SH-SY5Y (cell line): ENCODE data around the gene ANKMY1.

Experiments
- GATA2 ChIP-seq: IDR thresholded peaks from 2 replicates; pipeline ENCODE4 v1.6.1; 2011; ENCODE audit warnings: mild to moderate bottlenecking, low read depth, low read length
- GATA3 ChIP-seq: IDR thresholded peaks from 2 replicates; pipeline ENCODE4 v1.6.1; 2011; ENCODE audit warnings: low read depth, mild to moderate bottlenecking, low read length, moderate library complexity

The ANKMY1 gene

DNA sequence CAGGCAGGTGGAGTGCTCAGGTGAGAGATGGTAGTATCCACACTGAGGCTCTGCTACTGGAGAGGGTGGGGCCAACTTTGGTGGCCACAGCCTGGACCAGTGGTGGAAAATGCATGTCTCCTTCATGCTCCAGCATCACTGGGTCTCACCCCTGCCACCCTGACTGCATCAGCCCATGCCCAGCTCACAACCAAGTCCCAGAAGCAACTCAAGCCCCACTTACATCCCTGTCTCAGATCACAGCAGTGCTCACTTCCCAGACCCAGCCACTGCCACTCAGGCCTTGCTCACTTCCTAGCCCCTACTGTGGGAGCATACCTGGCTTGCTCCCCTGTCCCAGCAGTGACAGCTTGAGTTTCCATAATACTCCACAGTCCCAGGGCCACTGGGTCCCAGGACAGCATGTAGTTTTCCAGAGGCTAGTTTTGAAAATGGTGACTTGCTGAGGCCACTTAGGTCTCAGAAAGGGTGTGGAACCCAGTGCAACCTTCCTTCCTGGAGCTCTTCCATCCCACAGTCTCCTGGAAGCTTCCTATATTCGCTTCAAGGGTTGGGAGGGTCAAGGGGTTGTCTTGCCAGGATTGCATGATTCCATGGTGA, 63.5 kb downstream of the ANKMY1 start:
- TF ChIP-seq GATA2 (no peak), GATA3 (no peak)

DNA sequence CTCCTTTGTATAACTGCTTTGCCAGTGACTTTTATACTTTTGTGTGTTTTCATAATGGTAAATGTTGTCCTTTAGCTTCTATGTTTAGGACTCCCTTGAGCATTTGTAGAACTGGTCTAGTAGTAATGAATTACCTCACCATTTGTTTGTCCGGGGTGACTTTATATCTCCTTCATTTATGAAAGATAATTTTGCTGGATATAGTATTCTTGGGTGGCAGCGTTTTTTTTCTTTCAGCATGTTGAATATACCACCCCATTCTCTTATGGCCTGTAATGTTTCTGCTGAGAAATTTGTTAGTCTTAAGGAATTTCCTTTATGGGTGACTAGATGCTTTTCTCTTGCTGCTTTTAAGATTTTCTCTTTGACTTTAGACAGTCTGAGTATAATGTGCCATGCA, 66.3 kb downstream of the ANKMY1 start:
- TF ChIP-seq GATA3, result no peak
- TF ChIP-seq GATA2, result no peak

DNA sequence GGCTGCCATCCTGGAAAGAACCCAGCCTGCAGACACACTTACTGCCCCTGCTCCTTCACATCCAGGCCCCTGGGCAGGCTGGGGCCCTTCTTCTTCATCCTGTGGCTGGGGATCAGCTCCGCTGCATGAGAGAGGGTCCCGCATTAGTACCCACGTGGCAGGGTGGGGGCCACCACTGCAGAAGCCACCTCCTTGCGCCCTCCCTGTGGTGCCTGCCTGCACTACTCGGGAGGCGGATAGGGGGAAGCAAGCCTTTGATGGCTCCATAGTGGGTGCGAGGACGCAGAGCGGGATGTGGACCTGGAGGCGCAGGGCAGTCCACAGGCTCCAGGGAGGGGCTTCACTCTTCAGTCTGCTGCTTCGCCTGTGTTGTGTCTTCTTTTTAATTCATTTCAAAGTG, 75.6 kb downstream of the ANKMY1 start:
- TF ChIP-seq GATA3 (no peak), GATA2 (no peak)

DNA sequence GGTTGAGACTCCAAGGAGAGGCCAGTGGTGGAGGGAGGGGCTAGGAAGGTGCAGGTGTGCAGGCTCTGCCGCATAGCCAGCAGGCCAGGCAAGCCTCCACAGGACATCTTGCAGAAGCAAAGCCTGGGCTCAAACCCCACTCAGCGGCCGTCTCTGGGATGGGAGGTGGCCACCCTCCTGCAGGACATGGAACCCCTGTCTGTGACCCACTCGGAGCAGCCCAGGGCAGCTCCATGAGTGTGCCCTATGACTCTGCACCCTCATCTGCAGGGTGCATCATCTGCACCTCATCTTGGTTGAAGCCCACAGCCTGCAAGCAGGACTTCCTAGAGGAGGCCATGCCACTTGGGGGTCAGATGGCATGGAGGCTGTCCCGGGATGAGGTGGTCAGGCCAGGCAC, 76.1 kb downstream of the ANKMY1 start:
- TF ChIP-seq GATA3, result no peak

DNA sequence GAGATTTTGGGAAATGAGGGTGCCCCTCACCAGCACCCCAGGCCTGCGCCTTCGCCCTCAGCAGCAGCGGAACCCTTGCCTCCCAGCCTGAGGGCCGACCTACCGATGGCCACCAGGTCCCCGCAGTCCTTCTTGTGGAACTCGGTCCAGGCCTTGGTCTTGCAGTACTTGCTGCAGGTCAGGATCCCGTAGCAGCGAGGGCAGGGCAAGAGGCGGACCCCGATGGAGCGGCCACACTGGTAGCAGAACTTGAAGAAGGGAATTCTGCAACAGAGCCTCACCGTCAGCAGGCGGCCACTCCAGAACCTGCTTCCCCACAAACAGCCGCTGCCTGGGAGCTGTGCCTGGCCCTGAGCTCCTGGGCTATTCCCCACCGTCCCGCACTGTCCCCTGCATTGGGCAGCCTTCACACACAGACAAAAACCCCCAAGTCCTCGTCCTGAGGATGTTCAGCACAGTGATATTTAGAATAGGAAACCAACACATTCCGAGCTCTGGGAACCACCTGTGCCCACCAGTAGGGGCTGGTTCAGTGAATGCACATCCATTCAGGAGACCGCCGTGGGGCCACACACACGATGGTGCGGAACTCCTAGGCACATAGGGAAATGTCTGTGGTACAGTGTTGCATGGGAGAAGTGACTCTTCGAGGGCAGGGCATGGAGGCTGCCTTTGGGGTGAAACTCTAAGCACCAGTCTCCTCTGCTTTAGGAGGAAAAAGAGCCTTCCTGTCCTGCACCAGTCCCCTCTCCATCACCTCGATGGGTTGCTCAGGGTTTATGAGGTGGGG, 76.8 kb downstream of the ANKMY1 start:
- no peak for TF ChIP-seq GATA2
- no peak for TF ChIP-seq GATA3

DNA sequence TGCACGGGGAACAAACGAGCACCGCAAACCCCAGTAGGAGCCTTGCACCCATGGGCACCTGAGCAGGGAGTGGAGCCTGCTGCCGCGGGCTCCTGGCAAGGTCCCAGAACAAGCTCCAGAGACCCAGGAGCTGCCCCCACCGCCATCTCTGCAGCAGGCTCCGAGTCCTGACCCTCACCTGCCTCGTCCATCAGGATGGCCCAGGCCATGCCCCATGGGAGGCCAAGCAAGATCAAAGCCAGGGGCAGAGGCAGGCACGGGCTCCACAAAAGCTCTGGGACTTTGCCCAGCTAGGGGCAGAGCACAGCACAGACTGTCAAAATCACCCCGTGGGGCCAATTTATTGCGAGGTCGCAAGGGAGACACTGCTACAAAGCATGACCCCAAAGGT, 78.7 kb downstream of the ANKMY1 start:
- TF ChIP-seq GATA3 (no peak), GATA2 (no peak)

DNA sequence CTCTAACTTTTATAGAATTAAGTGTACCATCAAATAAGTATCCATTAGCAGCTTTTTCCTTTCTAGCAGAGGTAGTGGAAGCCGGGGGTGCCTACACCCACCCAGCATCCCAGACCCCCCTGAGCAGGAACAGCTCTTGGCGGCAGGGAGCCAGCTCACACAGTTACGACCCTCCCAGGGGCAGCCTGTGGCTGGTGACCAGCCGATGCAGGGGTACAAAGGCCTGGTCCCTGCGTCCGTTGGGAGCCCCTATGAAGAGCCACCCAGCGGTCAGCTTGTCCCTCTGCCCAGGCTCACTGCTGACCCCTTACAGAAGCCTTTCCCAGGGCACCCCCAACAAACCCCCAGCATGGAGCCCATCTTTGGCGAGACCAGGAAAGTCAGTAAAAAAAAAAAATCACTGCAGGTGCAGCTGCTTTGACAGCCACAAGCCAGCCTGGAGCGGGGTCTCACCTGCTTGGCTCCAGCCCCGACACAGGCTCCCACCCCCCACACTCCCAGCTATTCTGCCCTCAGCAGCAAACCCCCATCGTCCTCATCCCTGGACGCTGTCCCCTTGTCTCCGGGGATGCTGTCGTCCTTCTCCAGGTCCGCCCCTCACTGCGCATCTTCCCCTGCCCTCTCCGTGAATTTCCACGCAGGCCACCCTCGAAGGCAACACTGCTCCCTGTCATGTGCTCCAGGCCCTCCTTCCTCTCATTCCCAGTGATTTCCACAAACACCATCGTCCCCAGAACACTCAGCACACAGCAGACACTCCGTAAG, 79.3 kb downstream of the ANKMY1 start:
- TF ChIP-seq GATA3, result no peak
- TF ChIP-seq GATA2, result no peak

DNA sequence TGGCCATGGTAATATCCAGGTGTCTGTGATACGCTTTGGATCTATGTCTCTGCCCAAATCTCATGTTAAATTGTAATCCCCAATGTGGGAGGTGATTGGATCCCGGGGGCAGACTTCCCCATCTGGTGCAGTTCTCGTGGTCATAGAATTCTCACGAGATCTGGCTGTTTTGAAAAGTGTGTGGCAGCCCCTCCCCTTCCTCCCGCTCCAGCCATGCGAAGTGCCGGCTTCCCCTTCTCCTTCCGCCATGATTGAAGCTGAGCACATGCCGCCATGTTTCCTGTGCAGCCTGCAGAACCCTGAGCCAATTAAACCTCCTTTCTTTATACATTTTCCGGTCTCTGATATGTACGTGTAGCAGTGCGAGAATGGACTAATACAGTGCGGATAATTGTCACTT, 79.9 kb downstream of the ANKMY1 start:
- TF ChIP-seq GATA2, result no peak
- no peak for TF ChIP-seq GATA3

DNA sequence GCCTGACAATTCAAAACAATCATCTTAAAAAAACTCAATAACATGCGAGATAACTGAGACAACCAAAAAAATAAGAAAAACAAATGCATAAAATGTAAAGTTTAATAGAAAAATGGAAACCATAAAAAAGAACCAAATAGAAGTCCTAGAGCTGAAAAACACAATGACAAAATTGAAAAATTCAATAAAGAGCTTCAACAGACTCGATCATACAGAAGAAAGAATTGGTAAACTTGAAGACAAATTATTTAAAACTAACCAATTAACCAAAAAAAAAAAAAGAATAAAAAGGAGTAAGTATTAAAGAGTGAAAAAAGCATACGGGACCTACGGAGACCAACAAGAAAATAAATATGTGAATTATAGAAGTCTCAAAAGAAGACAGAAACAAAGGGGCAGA, 84.6 kb downstream of the ANKMY1 start:
- TF ChIP-seq GATA2 (no peak), GATA3 (no peak)

DNA sequence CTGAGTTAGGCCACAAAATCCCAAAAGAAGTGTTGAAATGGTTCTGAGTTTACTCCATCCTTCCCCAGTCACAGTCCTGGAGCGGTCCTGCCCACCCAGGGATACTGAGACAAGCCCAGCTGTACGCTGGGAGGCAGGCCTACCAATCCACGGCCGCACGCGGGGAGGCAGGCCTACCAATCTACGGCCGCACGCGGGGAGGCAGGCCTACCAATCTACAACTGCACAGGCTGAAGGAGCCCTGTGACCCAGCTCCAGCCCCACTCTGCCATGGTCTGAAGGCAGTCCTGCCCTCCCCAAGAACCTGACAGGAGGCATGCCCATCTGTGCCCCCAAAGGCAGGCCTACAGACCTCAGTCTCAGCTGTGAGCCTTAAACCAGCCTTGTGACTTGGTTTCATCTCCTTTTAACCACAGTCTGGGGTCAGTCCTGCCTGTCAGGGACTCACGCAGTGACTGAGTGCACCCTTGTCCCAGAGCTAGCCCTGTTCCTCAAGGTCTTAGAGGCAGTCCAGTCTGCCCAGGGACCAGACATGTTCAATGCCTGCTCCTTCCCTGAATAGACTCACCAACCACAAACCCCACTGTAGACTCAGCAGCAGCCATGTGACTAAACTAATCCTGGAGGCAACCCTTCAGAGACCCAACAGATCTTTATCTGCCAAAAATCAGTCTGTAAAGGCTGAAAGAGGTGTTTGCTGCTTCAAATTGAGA, 85.6 kb downstream of the ANKMY1 start:
- no peak for TF ChIP-seq GATA3
- TF ChIP-seq GATA2, result no peak

DNA sequence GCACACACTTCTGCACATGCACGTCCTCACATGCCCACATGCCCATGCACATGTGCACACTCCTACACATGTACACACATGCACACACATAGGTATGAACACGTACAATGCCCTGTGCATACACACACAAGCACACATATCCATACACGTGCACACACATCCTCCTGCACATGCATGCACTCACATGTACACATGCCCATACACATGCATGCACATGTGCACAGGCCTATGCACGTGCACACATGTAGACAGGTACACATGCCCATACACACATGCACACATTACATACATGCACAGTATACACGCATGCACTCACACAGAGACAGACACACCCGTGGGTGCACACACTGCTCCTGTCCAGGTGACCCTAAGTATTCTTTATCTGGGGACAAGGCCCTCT, 88.0 kb downstream of the ANKMY1 start:
- TF ChIP-seq GATA3, result no peak
- no peak for TF ChIP-seq GATA2

DNA sequence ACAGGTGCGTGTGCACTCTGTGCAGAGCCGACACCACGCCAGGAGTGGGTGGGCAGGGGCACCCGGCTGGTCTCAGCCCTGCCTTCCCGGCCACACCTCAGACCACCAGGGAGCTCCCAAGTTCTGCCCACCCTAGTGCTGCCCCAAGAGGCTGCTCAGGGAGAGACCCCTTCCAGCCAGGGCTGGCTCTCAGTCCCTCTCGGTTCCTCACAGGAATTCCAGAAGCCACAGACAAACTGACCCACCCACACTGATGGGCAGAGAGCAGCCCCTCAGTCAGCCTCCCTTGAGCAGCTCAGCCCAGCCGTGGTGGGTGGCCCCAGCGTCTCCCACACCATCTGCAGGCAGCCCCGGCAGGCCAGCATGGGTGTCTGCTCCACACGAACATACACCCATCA, 88.5 kb downstream of the ANKMY1 start:
- TF ChIP-seq GATA2 (no peak), GATA3 (no peak)

DNA sequence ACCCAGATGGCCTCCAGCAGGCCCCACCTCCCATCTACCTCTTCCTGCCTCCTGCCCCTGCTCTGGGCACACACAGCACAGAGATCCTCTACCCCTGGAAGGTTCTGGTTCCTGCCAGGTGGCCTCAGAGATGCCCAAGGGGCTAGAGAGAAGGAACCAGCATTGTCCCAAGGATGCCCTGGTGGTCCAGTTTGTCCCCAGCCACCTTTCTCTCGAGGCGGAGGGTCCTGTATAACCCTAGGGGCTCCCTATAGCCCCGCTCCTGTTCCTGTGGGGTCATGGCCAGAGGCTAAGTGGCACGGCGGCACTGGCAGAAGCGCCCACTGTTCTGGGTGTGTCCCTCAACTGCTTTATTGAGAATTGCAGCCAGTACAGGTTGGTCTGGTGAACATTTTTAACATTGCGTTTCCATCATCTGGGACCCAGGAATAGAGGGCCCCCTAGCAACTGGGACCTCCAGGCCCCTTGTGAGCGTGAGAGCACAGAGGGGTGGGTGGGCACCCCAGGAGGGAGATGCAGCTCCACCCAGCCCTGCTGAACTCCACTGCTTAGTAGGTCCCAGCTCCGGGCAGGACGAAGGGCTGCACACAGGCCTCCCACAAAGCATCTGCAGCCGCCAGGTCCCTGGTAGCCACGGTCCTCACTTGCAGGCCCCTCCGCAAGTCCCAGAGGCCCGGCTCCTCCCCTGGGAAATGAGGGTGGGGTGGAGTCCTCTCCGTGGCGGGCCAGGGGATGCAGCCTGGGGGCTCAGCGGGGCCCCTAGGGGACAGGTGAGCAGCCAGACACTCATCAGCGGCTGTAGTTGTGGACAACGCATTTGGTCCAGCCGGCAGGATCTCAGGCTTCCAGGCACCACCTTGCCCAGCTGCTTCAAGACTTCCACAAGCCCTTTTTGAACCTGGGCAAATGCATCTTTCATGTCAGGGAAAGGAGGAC, 89.2 kb downstream of the ANKMY1 start:
- no peak for TF ChIP-seq GATA3
- TF ChIP-seq GATA2, result no peak

DNA sequence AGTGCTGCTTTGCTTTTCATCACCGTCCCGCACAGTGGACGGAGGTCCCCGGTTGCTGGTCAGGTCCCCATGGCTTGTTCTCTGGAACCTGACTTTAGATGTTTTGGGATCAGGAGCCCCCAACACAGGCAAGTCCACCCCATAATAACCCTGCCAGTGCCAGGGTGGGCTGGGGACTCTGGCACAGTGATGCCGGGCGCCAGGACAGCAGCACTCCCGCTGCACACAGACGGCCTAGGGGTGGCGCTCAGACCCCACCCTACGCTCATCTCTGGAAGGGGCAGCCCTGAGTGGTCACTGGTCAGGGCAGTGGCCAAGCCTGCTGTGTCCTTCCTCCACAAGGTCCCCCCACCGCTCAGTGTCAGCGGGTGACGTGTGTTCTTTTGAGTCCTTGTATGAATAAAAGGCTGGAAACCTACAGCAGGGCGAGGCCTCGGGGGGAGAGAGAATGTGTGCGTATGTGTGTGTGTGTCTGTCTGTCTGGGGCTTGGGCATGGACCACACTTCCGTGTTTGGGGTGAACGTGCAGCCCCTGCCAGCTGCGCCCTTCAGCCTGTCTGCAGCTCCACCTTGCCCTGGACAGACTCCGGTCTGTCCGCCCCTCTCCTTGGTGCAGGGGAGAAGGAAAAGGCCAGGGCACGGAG, 90.0 kb downstream of the ANKMY1 start:
- no peak for TF ChIP-seq GATA2
- TF ChIP-seq GATA3, result no peak
